Measurements from ENCODE around the gene UPK3A.
"Not testable (repeated sequence)": the region's sequence is repeated elsewhere in the genome, so short reads cannot be mapped to it uniquely, and the experiment has no call there.

Gene UPK3A

GRCh38 chr22:45309422-45310227 is 24.9 kb downstream of the UPK3A start, which contains the start of gene FAM118A:
TSS of gene FAM118A (plus strand) at chr22:45309934. CDS start at chr22:45322380, 12,446 bp downstream.
- peak; percentile 84 to 96 for DNase-seq (ENCODE audit: low read depth in 2 of 2)

GRCh38 chr22:45310331-45310976 is 25.7 kb downstream of the UPK3A start:
- DNase-seq (ENCODE audit: low read depth in 2 of 2) = no peak

GRCh38 chr22:45310977-45311531 is 26.3 kb downstream of the UPK3A start:
- no peak for DNase-seq (ENCODE audit: low read depth in 2 of 2)

GRCh38 chr22:45312415-45312814 is 27.7 kb downstream of the UPK3A start:
- DNase-seq (ENCODE audit: low read depth in 2 of 2) = no peak

GRCh38 chr22:45312856-45313255 is 28.1 kb downstream of the UPK3A start:
- DNase-seq (ENCODE audit: low read depth in 2 of 2) = no peak

- no peak for DNase-seq (ENCODE audit: low read depth in 2 of 2)
Observed at GRCh38 chr22:45314054-45314721, 29.4 kb downstream of the UPK3A start.

- no peak for DNase-seq (ENCODE audit: low read depth in 2 of 2)
Observed at GRCh38 chr22:45314786-45315185, 30.0 kb downstream of the UPK3A start.

- DNase-seq (ENCODE audit: low read depth in 2 of 2) = no peak
Observed at GRCh38 chr22:45316796-45317526, 32.2 kb downstream of the UPK3A start.

- DNase-seq (ENCODE audit: low read depth in 2 of 2) = no peak
Observed at GRCh38 chr22:45317551-45318167, 32.9 kb downstream of the UPK3A start.

- peak; percentile 73 to 84 for DNase-seq (ENCODE audit: low read depth in 2 of 2)
Observed at GRCh38 chr22:45318168-45318557, 33.4 kb downstream of the UPK3A start.

- no peak for DNase-seq (ENCODE audit: low read depth in 2 of 2)
Observed at GRCh38 chr22:45318558-45319323, 34.0 kb downstream of the UPK3A start.

- no peak for DNase-seq (ENCODE audit: low read depth in 2 of 2)
Observed at GRCh38 chr22:45319324-45319685, 34.6 kb downstream of the UPK3A start.

GRCh38 chr22:45320357-45320976 is 35.7 kb downstream of the UPK3A start:
- DNase-seq (ENCODE audit: low read depth in 2 of 2) = no peak

GRCh38 chr22:45321827-45322226 is 37.1 kb downstream of the UPK3A start:
- DNase-seq (ENCODE audit: low read depth in 2 of 2) = no peak

GRCh38 chr22:45322873-45323525 is 38.2 kb downstream of the UPK3A start:
- no peak for DNase-seq (ENCODE audit: low read depth in 2 of 2)

GRCh38 chr22:45323695-45324094 is 38.9 kb downstream of the UPK3A start:
- DNase-seq (ENCODE audit: low read depth in 2 of 2) = no peak

GRCh38 chr22:45324311-45324711 is 39.6 kb downstream of the UPK3A start:
- DNase-seq (ENCODE audit: low read depth in 2 of 2) = no peak

- DNase-seq (ENCODE audit: low read depth in 2 of 2) = not testable (repeated sequence)
Observed at GRCh38 chr22:45328261-45328660, 43.5 kb downstream of the UPK3A start.

- no peak for DNase-seq (ENCODE audit: low read depth in 2 of 2)
Observed at GRCh38 chr22:45328822-45329529, 44.2 kb downstream of the UPK3A start.

Measured in stimulated activated CD8-positive, alpha-beta memory T cell treated with anti-CD3 and anti-CD28 coated beads, Interleukin-15, amount 100 ng/mL, for 4 hours (primary cell).